HEK293 (cell line): ENCODE results near the gene TRDMT1.

Experiments used
- GLIS1 ChIP-seq: fragments of 450-650 bp; formaldehyde crosslinking; IDR thresholded peaks from 2 replicates; pipeline ENCODE4 v1.5.1; 2016; ENCODE audit warnings: missing biosample characterization, missing genetic modification characterization
- HIC1 ChIP-seq: fragments of 450-650 bp; formaldehyde crosslinking; IDR thresholded peaks from 2 replicates; pipeline ENCODE4 v1.5.1; 2016; ENCODE audit warnings: missing biosample characterization, missing genetic modification characterization
- IKZF3 ChIP-seq: fragments of 450-650 bp; IDR thresholded peaks from 2 replicates; pipeline ENCODE4 v1.5.0; 2018; ENCODE audit warnings: missing biosample characterization, mild to moderate bottlenecking, missing genetic modification characterization, moderate library complexity
- REPIN1 ChIP-seq: fragments of 450-650 bp; formaldehyde crosslinking; IDR thresholded peaks from 2 replicates; pipeline ENCODE4 v1.5.1; 2017; ENCODE audit warnings: missing biosample characterization, missing genetic modification characterization, low read depth
- ZBTB7A ChIP-seq: fragments of 450-650 bp; formaldehyde crosslinking; IDR thresholded peaks from 2 replicates; pipeline ENCODE4 v1.5.1; 2016; ENCODE audit warnings: low read depth, missing biosample characterization, missing genetic modification characterization
- ZBTB8A ChIP-seq: fragments of 450-650 bp; formaldehyde crosslinking; IDR thresholded peaks from 2 replicates; pipeline ENCODE4 v1.5.1; 2016; ENCODE audit warnings: missing biosample characterization, missing genetic modification characterization
- ZFP41 ChIP-seq: fragments of 450-650 bp; formaldehyde crosslinking; IDR thresholded peaks from 2 replicates; pipeline ENCODE4 v1.5.1; 2016; ENCODE audit warnings: missing biosample characterization, missing genetic modification characterization, borderline replicate concordance
- ZNF114 ChIP-seq: fragments of 450-650 bp; formaldehyde crosslinking; IDR thresholded peaks from 2 replicates; pipeline ENCODE4 v1.5.0; 2017; ENCODE audit warnings: missing biosample characterization, missing genetic modification characterization
- ZNF121 ChIP-seq: fragments of 450-650 bp; formaldehyde crosslinking; IDR thresholded peaks from 2 replicates; pipeline ENCODE4 v1.5.1; 2016; ENCODE audit warnings: missing biosample characterization, missing genetic modification characterization
- ZNF133 ChIP-seq: fragments of 450-650 bp; formaldehyde crosslinking; IDR thresholded peaks from 2 replicates; pipeline ENCODE4 v1.5.1; 2016; ENCODE audit warnings: missing biosample characterization, missing genetic modification characterization
- ZNF174 ChIP-seq: fragments of 450-650 bp; formaldehyde crosslinking; IDR thresholded peaks from 2 replicates; pipeline ENCODE4 v1.5.0; 2017; ENCODE audit warnings: missing biosample characterization, mild to moderate bottlenecking, missing genetic modification characterization
- ZNF184 ChIP-seq: fragments of 450-650 bp; IDR thresholded peaks from 2 replicates; pipeline ENCODE4 v1.5.1; 2018; ENCODE audit warnings: missing biosample characterization, mild to moderate bottlenecking, missing genetic modification characterization
- ZNF211 ChIP-seq: fragments of 450-650 bp; formaldehyde crosslinking; IDR thresholded peaks from 2 replicates; pipeline ENCODE4 v1.5.1; 2016; ENCODE audit warnings: low read depth, missing biosample characterization, missing genetic modification characterization
- ZNF302 ChIP-seq: fragments of 450-650 bp; formaldehyde crosslinking; IDR thresholded peaks from 2 replicates; pipeline ENCODE4 v1.5.1; 2016; ENCODE audit warnings: missing biosample characterization, missing genetic modification characterization, low read depth
- ZNF398 ChIP-seq: fragments of 450-650 bp; formaldehyde crosslinking; IDR thresholded peaks from 2 replicates; pipeline ENCODE4 v1.5.1; 2017; ENCODE audit warnings: missing biosample characterization, missing genetic modification characterization
- ZNF433 ChIP-seq: fragments of 450-650 bp; formaldehyde crosslinking; IDR thresholded peaks from 2 replicates; pipeline ENCODE4 v1.5.1; 2016; ENCODE audit warnings: missing biosample characterization, missing genetic modification characterization, low read depth
- ZNF549 ChIP-seq: fragments of 450-650 bp; IDR thresholded peaks from 2 replicates; pipeline ENCODE4 v1.5.1; 2018; ENCODE audit warnings: missing biosample characterization, missing genetic modification characterization, mild to moderate bottlenecking, inconsistent platforms, moderate library complexity
- ZNF585B ChIP-seq: fragments of 450-650 bp; formaldehyde crosslinking; IDR thresholded peaks from 2 replicates; pipeline ENCODE4 v1.5.1; 2016; ENCODE audit warnings: missing biosample characterization, missing genetic modification characterization
- ZSCAN16 ChIP-seq: fragments of 450-650 bp; formaldehyde crosslinking; IDR thresholded peaks from 2 replicates; pipeline ENCODE4 v1.5.1; 2016; ENCODE audit warnings: missing biosample characterization, missing genetic modification characterization
- ZSCAN23 ChIP-seq: fragments of 450-650 bp; formaldehyde crosslinking; IDR thresholded peaks from 2 replicates; pipeline ENCODE4 v1.5.1; 2016; ENCODE audit warnings: missing biosample characterization, missing genetic modification characterization
- TF ChIP-seq, protein P1 (sequence below): fragments of 450-650 bp; formaldehyde crosslinking; IDR thresholded peaks from 2 replicates; pipeline ENCODE4 v1.5.1; 2016; ENCODE audit warnings: missing biosample characterization, missing genetic modification characterization
- TF ChIP-seq, protein P2 (sequence below): IDR thresholded peaks from 2 replicates; pipeline ENCODE4 v1.6.1; 2011; ENCODE audit warnings: mild to moderate bottlenecking, low read depth, low read length, borderline replicate concordance
- TF ChIP-seq, protein P3 (sequence below): fragments of 450-650 bp; formaldehyde crosslinking; IDR thresholded peaks from 2 replicates; pipeline ENCODE4 v1.5.1; 2016; ENCODE audit warnings: missing biosample characterization, missing genetic modification characterization
- TF ChIP-seq, protein P4 (sequence below): fragments of 450-650 bp; formaldehyde crosslinking; IDR thresholded peaks from 2 replicates; pipeline ENCODE4 v1.5.0; 2017; ENCODE audit warnings: missing biosample characterization, missing genetic modification characterization, borderline replicate concordance
- TF ChIP-seq, protein P5 (sequence below): fragments of 450-650 bp; formaldehyde crosslinking; IDR thresholded peaks from 2 replicates; pipeline ENCODE4 v1.5.1; 2016; ENCODE audit warnings: missing biosample characterization, missing genetic modification characterization

The TRDMT1 gene

GRCh38 chr10:17199351-17199804 is 2.1 kb downstream of the TRDMT1 start (continued):
- TF ChIP-seq, protein P1, sequence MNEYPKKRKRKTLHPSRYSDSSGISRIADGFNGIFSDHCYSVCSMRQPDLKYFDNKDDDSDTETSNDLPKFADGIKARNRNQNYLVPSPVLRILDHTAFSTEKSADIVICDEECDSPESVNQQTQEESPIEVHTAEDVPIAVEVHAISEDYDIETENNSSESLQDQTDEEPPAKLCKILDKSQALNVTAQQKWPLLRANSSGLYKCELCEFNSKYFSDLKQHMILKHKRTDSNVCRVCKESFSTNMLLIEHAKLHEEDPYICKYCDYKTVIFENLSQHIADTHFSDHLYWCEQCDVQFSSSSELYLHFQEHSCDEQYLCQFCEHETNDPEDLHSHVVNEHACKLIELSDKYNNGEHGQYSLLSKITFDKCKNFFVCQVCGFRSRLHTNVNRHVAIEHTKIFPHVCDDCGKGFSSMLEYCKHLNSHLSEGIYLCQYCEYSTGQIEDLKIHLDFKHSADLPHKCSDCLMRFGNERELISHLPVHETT (tag by site-specific recombination) = no peak
- TF ChIP-seq ZNF211 (tag by site-specific recombination) (no peak), ZNF398 (no peak), ZSCAN23 (tag by site-specific recombination) (no peak), ZNF433 (tag by site-specific recombination) (no peak), ZBTB8A (no peak), ZNF184 (tag by site-specific recombination) (no peak), ZFP41 (tag by site-specific recombination) (no peak), ZNF133 (tag by site-specific recombination) (no peak), ZNF302 (no peak), ZSCAN16 (tag by site-specific recombination) (0 out of 2 replicates have a peak, but pooled peaks have one; percentile 32), ZNF585B (tag by site-specific recombination) (no peak), IKZF3 (tag by site-specific recombination) (peak; percentile 94), ZNF174 (tag by site-specific recombination) (no peak), REPIN1 (tag by site-specific recombination) (no peak), ZNF114 (tag by site-specific recombination) (no peak), ZNF121 (tag by site-specific recombination) (no peak), GLIS1 (tag by site-specific recombination) (no peak), ZNF549 (tag by site-specific recombination) (no peak), HIC1 (tag by site-specific recombination) (peak; percentile 33; the same call in 1 of the 2 replicates), ZBTB7A (tag by site-specific recombination) (no peak)
- TF ChIP-seq, protein P2, sequence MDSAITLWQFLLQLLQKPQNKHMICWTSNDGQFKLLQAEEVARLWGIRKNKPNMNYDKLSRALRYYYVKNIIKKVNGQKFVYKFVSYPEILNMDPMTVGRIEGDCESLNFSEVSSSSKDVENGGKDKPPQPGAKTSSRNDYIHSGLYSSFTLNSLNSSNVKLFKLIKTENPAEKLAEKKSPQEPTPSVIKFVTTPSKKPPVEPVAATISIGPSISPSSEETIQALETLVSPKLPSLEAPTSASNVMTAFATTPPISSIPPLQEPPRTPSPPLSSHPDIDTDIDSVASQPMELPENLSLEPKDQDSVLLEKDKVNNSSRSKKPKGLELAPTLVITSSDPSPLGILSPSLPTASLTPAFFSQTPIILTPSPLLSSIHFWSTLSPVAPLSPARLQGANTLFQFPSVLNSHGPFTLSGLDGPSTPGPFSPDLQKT = no peak
- TF ChIP-seq, protein P3, sequence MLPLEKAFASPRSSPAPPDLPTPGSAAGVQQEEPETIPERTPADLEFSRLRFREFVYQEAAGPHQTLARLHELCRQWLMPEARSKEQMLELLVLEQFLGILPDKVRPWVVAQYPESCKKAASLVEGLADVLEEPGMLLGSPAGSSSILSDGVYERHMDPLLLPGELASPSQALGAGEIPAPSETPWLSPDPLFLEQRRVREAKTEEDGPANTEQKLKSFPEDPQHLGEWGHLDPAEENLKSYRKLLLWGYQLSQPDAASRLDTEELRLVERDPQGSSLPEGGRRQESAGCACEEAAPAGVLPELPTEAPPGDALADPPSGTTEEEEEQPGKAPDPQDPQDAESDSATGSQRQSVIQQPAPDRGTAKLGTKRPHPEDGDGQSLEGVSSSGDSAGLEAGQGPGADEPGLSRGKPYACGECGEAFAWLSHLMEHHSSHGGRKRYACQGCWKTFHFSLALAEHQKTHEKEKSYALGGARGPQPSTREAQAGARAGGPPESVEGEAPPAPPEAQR (tag by site-specific recombination) = no peak
- TF ChIP-seq, protein P4, sequence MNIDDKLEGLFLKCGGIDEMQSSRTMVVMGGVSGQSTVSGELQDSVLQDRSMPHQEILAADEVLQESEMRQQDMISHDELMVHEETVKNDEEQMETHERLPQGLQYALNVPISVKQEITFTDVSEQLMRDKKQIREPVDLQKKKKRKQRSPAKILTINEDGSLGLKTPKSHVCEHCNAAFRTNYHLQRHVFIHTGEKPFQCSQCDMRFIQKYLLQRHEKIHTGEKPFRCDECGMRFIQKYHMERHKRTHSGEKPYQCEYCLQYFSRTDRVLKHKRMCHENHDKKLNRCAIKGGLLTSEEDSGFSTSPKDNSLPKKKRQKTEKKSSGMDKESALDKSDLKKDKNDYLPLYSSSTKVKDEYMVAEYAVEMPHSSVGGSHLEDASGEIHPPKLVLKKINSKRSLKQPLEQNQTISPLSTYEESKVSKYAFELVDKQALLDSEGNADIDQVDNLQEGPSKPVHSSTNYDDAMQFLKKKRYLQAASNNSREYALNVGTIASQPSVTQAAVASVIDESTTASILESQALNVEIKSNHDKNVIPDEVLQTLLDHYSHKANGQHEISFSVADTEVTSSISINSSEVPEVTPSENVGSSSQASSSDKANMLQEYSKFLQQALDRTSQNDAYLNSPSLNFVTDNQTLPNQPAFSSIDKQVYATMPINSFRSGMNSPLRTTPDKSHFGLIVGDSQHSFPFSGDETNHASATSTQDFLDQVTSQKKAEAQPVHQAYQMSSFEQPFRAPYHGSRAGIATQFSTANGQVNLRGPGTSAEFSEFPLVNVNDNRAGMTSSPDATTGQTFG = no peak
- TF ChIP-seq, protein P5, sequence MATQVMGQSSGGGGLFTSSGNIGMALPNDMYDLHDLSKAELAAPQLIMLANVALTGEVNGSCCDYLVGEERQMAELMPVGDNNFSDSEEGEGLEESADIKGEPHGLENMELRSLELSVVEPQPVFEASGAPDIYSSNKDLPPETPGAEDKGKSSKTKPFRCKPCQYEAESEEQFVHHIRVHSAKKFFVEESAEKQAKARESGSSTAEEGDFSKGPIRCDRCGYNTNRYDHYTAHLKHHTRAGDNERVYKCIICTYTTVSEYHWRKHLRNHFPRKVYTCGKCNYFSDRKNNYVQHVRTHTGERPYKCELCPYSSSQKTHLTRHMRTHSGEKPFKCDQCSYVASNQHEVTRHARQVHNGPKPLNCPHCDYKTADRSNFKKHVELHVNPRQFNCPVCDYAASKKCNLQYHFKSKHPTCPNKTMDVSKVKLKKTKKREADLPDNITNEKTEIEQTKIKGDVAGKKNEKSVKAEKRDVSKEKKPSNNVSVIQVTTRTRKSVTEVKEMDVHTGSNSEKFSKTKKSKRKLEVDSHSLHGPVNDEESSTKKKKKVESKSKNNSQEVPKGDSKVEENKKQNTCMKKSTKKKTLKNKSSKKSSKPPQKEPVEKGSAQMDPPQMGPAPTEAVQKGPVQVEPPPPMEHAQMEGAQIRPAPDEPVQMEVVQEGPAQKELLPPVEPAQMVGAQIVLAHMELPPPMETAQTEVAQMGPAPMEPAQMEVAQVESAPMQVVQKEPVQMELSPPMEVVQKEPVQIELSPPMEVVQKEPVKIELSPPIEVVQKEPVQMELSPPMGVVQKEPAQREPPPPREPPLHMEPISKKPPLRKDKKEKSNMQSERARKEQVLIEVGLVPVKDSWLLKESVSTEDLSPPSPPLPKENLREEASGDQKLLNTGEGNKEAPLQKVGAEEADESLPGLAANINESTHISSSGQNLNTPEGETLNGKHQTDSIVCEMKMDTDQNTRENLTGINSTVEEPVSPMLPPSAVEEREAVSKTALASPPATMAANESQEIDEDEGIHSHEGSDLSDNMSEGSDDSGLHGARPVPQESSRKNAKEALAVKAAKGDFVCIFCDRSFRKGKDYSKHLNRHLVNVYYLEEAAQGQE (tag by site-specific recombination) = no peak
